Panc1 (cell line): ENCODE results near the gene PLEKHG7. TPM values are rescaled to one million over a fixed set of nuclear protein-coding genes. Genes with fewer than 3 reads are reported as not detected.

ENCODE experiments used
- ATAC-seq: fragments of 200-7000 bp; cut with Tn5 transposase; 2 replicates; pipeline ENCODE4 v1.9.1; 2020; ENCODE audit warnings: mild to moderate bottlenecking, moderate library complexity
- BruUV-seq: library from RNA; stranded (reverse); fragments of 400-500 nt; replicated peaks from 2 replicates; lab custom pipeline; 2021; lab: Mats Ljungman, UMichigan
- CTCF ChIA-PET: fragments of 300-600 bp; sonication (Branson Sonifier 250); formaldehyde crosslinking; loops from one replicate; lab custom pipeline; 2022; ENCODE audit warnings: antibody characterized with exemption; lab: Charles Lee
- POLR2A ChIA-PET: fragments of 300-600 bp; sonication (Branson Sonifier 250); formaldehyde crosslinking; loops from one replicate; lab custom pipeline; 2022; ENCODE audit warnings: antibody characterized with exemption; lab: Charles Lee
- DNase-seq: peaks from one replicate; pipeline ENCODE4 v3.0.0-alpha.2; 2010; ENCODE audit warnings: low read depth, low spot score
- H3K27ac ChIP-seq: 2 replicates; pipeline ENCODE4 v1.5.1; 2011; ENCODE audit warnings: mild to moderate bottlenecking, low read length, inconsistent platforms
- H3K27me3 ChIP-seq: fragments of 200-500 bp; sonication (Bioruptor generic); 2 replicates; pipeline ENCODE4 v1.6.0; 2014; ENCODE audit warnings: low read length, inconsistent platforms; ENCODE audit not compliant: control insufficient read depth, insufficient read depth
- H3K36me3 ChIP-seq: fragments of 200-500 bp; sonication (Bioruptor generic); 2 replicates; pipeline ENCODE4 v1.5.1; 2014; ENCODE audit warnings: inconsistent platforms, mild to moderate bottlenecking, low read length, moderate library complexity; ENCODE audit not compliant: control insufficient read depth, insufficient read depth
- H3K4me1 ChIP-seq: 2 replicates; pipeline ENCODE4 v1.5.1; 2011; ENCODE audit warnings: inconsistent platforms, mild to moderate bottlenecking, low read length, moderate library complexity; ENCODE audit not compliant: control insufficient read depth, insufficient read depth
- H3K4me3 ChIP-seq, 2 experiments: 2 replicates each; pipeline ENCODE4 v1.5.1; 2011 to 2012; ENCODE audit warnings: low read depth in 2 of 2, low read length in 2 of 2, mild to moderate bottlenecking in 2 of 2, inconsistent platforms in 1 of 2, moderate library complexity in 1 of 2
- H3K9me3 ChIP-seq: fragments of 200-500 bp; sonication (Bioruptor generic); 2 replicates; pipeline ENCODE4 v1.5.1; 2014; ENCODE audit warnings: low read depth, mild to moderate bottlenecking, inconsistent platforms, low read length, moderate library complexity; ENCODE audit not compliant: control insufficient read depth, insufficient read depth
- POLR2AphosphoS5 ChIP-seq: IDR thresholded peaks from 2 replicates; pipeline ENCODE4 v1.6.1; 2012; ENCODE audit warnings: mild to moderate bottlenecking, low read depth, low read length, moderate library complexity
- REST ChIP-seq, 2 experiments: IDR thresholded peaks; 2 replicates each; pipeline ENCODE4 v1.6.1; 2011 to 2012; ENCODE audit warnings: low read depth in 2 of 2, control low read depth in 1 of 2, low read length in 1 of 2, mild to moderate bottlenecking in 1 of 2, moderate library complexity in 1 of 2; ENCODE audit not compliant: insufficient read depth in 1 of 2
- SIN3A ChIP-seq: IDR thresholded peaks from 2 replicates; pipeline ENCODE4 v1.6.1; 2012; ENCODE audit warnings: low read depth, mild to moderate bottlenecking, low read length, moderate library complexity, borderline replicate concordance; ENCODE audit not compliant: insufficient read depth
- TCF7L2 ChIP-seq: IDR thresholded peaks from 2 replicates; pipeline ENCODE4 v1.6.1; 2011; ENCODE audit warnings: mild to moderate bottlenecking, low read depth, low read length, inconsistent platforms
- in situ Hi-C: cut with HindIII; loops from 2 replicates; pipeline ENCODE4 v1.10.0; 2016; ENCODE audit warnings: low sequenced_read_pairs, low pct_unique_long_range_greater_than_20kb
- intact Hi-C: fragments of 100-400 bp; cut with micrococcal nuclease; formaldehyde crosslinking; loops from one replicate; pipeline ENCODE4 v1.10.0; 2022; ENCODE audit not compliant: unreplicated experiment
- total RNA-seq: library from RNA; stranded (reverse); gene quantifications from one replicate; pipeline ENCODE4 v1.2.1, GENCODE V29; 2021; ENCODE audit not compliant: unreplicated experiment
- TF ChIP-seq, protein P1 (sequence below): fragments of 450-650 bp; IDR thresholded peaks from 2 replicates; pipeline ENCODE4 v1.5.1; 2017; ENCODE audit warnings: mild to moderate bottlenecking

PLEKHG7 gene
- total RNA-seq, 1 experiment from 2014 or later, result not detected

- POLR2A ChIA-PET, result interaction anchor here (0.6 kb wide), 1 partner anchor 214 kb away, joined by 3 read pairs; no protein-coding TSS in a partner anchor
- BruUV-seq, result no TSS peak
Observed at GRCh38 chr12:92732216-92732615, 29.4 kb downstream of the PLEKHG7 start.

GRCh38 chr12:92732716-92733115 lies 29.9 kb downstream of the PLEKHG7 start:
- Histone ChIP-seq H3K27ac (no peak overlapping the region), H3K27me3 (0 out of 2 replicates have a peak, but pooled peaks cover 2% of the 10 kb centered on the region), H3K4me3 (no peak overlapping the region), H3K36me3 (no peaks in the 10 kb centered on the region), H3K9me3 (no peaks in the 10 kb centered on the region), H3K4me1 (no peaks in the 10 kb centered on the region)
- no peak for DNase-seq
- no peak for TF ChIP-seq TCF7L2
- TF ChIP-seq REST (IDR thresholded peaks at IDR 0.05; ENCODE audit: insufficient read depth in 1 of 2, low read depth in 2 of 2, low read length in 1 of 2), result no peak
- TF ChIP-seq SIN3A, result no peak
- TF ChIP-seq POLR2AphosphoS5, result no peak
- TF ChIP-seq, protein P1, sequence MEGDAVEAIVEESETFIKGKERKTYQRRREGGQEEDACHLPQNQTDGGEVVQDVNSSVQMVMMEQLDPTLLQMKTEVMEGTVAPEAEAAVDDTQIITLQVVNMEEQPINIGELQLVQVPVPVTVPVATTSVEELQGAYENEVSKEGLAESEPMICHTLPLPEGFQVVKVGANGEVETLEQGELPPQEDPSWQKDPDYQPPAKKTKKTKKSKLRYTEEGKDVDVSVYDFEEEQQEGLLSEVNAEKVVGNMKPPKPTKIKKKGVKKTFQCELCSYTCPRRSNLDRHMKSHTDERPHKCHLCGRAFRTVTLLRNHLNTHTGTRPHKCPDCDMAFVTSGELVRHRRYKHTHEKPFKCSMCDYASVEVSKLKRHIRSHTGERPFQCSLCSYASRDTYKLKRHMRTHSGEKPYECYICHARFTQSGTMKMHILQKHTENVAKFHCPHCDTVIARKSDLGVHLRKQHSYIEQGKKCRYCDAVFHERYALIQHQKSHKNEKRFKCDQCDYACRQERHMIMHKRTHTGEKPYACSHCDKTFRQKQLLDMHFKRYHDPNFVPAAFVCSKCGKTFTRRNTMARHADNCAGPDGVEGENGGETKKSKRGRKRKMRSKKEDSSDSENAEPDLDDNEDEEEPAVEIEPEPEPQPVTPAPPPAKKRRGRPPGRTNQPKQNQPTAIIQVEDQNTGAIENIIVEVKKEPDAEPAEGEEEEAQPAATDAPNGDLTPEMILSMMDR, result no peak
- BruUV-seq, result no TSS peak
- CTCF ChIA-PET, result no interaction called here
- ATAC-seq, result no peak
- POLR2A ChIA-PET, result interaction anchor here (0.6 kb wide), 1 partner anchor 214 kb away, joined by 3 read pairs; no protein-coding TSS in a partner anchor
- in situ Hi-C loops, result no loop called here
- intact Hi-C loops, result no loop called here

More at GRCh38 chr12:92732216-92732615, 29.4 kb downstream of the PLEKHG7 start:
- ATAC-seq (no peak), DNase-seq (no peak)
- intact Hi-C loops, result no loop called here
- CTCF ChIA-PET, result no interaction called here
- in situ Hi-C loops, result no loop called here
- H3K27me3 ChIP-seq, result 0 out of 2 replicates have a peak, but pooled peaks cover 2% of the 10 kb centered on the region
- H3K36me3 ChIP-seq, result no peaks in the 10 kb centered on the region
- H3K27ac ChIP-seq, result no peak overlapping the region
- H3K4me3 ChIP-seq, result no peak overlapping the region
- TF ChIP-seq REST (IDR thresholded peaks at IDR 0.05; ENCODE audit: insufficient read depth in 1 of 2, low read depth in 2 of 2, low read length in 1 of 2), result no peak
- TF ChIP-seq POLR2AphosphoS5, result no peak
- TF ChIP-seq SIN3A, result no peak
- TF ChIP-seq TCF7L2, result no peak
- TF ChIP-seq, protein P1, result no peak
- no peaks in the 10 kb centered on the region for H3K9me3 ChIP-seq
- H3K4me1 ChIP-seq, result no peaks in the 10 kb centered on the region
